Measurements from ENCODE around the gene PAPSS1. TPM values are rescaled to one million over a fixed set of nuclear protein-coding genes. Genes with fewer than 3 reads are reported as not detected.
A peak's percentile ranks its signal among the peaks of the same experiment; 100 is the strongest.

The PAPSS1 gene
- total RNA-seq, 1 experiment from 2014 or later: 59.0 TPM

DNA sequence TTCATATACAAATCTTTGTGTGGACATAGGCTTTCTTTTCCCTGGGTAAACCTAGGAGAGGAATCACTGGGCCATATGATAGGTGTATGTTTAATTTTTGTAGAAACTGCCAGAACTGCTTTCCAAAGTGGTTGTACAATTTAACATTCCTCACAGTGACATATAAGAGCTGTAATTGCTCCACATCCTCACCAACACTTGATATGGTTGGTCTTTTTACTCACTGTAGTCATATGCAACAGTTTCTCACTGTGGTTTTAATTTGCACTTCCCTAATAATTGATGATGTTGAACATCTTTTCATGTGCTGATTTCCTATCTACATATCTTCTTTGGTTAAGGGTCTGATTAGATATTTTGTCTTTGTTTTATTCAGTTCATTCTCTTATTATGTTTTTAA is 24.5 kb upstream of the PAPSS1 start:
- no peak overlapping the region for H3K27ac ChIP-seq (ENCODE audit: low read depth, low read length)
- no peaks in the 10 kb centered on the region for H3K27me3 ChIP-seq (ENCODE audit: insufficient read depth, low read length)
- no peaks in the 10 kb centered on the region for H3K36me3 ChIP-seq (ENCODE audit: control insufficient read depth in 1 of 2, insufficient read depth in 2 of 2, low read length in 2 of 2)
- H3K4me1 ChIP-seq (ENCODE audit: control insufficient read depth in 1 of 2, insufficient read depth in 2 of 2, low read length in 2 of 2): no peaks in the 10 kb centered on the region
- no peak overlapping the region for H3K9ac ChIP-seq (ENCODE audit: low read length)
- BruUV-seq (replicated peaks): no TSS peak
- ATAC-seq (no peak), DNase-seq (ENCODE audit: low read depth, low spot score) (no peak)
- no peaks in the 10 kb centered on the region for H3K9me2 ChIP-seq (ENCODE audit: insufficient read depth)
- TF ChIP-seq, protein P1, sequence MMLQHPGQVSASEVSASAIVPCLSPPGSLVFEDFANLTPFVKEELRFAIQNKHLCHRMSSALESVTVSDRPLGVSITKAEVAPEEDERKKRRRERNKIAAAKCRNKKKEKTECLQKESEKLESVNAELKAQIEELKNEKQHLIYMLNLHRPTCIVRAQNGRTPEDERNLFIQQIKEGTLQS (IDR thresholded peaks at IDR 0.05): no peak
- TF ChIP-seq SIN3A (IDR thresholded peaks at IDR 0.05; ENCODE audit: low read depth) (no peak), ZFX (IDR thresholded peaks at IDR 0.05) (no peak), POLR2A (IDR thresholded peaks at IDR 0.05; ENCODE audit: borderline replicate concordance, extremely low read depth, insufficient read depth, insufficient read length) (no peak), EZH2 (IDR thresholded peaks at IDR 0.05) (no peak), RAD21 (IDR thresholded peaks at IDR 0.05; ENCODE audit: low read depth) (no peak), POLR2AphosphoS5 (IDR thresholded peaks at IDR 0.05; ENCODE audit: low read depth, low read length) (no peak), CBX3 (IDR thresholded peaks at IDR 0.05; ENCODE audit: low read depth) (no peak), CEBPB (IDR thresholded peaks at IDR 0.05; ENCODE audit: low read depth) (no peak), JUND (IDR thresholded peaks at IDR 0.05) (no peak), SP1 (IDR thresholded peaks at IDR 0.05; ENCODE audit: low read depth) (no peak), EZH2phosphoT487 (IDR thresholded peaks at IDR 0.05; ENCODE audit: borderline replicate concordance) (no peak), TCF7L2 (IDR thresholded peaks at IDR 0.05; ENCODE audit: borderline replicate concordance, extremely low read depth, insufficient read depth, insufficient read length) (no peak), SRF (IDR thresholded peaks at IDR 0.05; ENCODE audit: low read depth) (no peak), ZNF274 (IDR thresholded peaks at IDR 0.05; ENCODE audit: low read depth, low read length) (no peak), ELF1 (IDR thresholded peaks at IDR 0.05; ENCODE audit: borderline replicate concordance, low read depth) (no peak)
- TF ChIP-seq, protein P2, sequence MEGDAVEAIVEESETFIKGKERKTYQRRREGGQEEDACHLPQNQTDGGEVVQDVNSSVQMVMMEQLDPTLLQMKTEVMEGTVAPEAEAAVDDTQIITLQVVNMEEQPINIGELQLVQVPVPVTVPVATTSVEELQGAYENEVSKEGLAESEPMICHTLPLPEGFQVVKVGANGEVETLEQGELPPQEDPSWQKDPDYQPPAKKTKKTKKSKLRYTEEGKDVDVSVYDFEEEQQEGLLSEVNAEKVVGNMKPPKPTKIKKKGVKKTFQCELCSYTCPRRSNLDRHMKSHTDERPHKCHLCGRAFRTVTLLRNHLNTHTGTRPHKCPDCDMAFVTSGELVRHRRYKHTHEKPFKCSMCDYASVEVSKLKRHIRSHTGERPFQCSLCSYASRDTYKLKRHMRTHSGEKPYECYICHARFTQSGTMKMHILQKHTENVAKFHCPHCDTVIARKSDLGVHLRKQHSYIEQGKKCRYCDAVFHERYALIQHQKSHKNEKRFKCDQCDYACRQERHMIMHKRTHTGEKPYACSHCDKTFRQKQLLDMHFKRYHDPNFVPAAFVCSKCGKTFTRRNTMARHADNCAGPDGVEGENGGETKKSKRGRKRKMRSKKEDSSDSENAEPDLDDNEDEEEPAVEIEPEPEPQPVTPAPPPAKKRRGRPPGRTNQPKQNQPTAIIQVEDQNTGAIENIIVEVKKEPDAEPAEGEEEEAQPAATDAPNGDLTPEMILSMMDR (IDR thresholded peaks at IDR 0.05 in 2 of 3, conservative IDR thresholded peaks at IDR 0.05 in 1 of 3; ENCODE audit: borderline replicate concordance in 1 of 3, insufficient read depth in 1 of 3, low read depth in 2 of 3, low read length in 2 of 3): no peak
- TF ChIP-seq, protein P3, sequence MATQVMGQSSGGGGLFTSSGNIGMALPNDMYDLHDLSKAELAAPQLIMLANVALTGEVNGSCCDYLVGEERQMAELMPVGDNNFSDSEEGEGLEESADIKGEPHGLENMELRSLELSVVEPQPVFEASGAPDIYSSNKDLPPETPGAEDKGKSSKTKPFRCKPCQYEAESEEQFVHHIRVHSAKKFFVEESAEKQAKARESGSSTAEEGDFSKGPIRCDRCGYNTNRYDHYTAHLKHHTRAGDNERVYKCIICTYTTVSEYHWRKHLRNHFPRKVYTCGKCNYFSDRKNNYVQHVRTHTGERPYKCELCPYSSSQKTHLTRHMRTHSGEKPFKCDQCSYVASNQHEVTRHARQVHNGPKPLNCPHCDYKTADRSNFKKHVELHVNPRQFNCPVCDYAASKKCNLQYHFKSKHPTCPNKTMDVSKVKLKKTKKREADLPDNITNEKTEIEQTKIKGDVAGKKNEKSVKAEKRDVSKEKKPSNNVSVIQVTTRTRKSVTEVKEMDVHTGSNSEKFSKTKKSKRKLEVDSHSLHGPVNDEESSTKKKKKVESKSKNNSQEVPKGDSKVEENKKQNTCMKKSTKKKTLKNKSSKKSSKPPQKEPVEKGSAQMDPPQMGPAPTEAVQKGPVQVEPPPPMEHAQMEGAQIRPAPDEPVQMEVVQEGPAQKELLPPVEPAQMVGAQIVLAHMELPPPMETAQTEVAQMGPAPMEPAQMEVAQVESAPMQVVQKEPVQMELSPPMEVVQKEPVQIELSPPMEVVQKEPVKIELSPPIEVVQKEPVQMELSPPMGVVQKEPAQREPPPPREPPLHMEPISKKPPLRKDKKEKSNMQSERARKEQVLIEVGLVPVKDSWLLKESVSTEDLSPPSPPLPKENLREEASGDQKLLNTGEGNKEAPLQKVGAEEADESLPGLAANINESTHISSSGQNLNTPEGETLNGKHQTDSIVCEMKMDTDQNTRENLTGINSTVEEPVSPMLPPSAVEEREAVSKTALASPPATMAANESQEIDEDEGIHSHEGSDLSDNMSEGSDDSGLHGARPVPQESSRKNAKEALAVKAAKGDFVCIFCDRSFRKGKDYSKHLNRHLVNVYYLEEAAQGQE (IDR thresholded peaks at IDR 0.05; ENCODE audit: low read depth): no peak
- TF ChIP-seq, protein P4, sequence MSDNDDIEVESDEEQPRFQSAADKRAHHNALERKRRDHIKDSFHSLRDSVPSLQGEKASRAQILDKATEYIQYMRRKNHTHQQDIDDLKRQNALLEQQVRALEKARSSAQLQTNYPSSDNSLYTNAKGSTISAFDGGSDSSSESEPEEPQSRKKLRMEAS (IDR thresholded peaks at IDR 0.05): no peak
- TF ChIP-seq, protein P5, sequence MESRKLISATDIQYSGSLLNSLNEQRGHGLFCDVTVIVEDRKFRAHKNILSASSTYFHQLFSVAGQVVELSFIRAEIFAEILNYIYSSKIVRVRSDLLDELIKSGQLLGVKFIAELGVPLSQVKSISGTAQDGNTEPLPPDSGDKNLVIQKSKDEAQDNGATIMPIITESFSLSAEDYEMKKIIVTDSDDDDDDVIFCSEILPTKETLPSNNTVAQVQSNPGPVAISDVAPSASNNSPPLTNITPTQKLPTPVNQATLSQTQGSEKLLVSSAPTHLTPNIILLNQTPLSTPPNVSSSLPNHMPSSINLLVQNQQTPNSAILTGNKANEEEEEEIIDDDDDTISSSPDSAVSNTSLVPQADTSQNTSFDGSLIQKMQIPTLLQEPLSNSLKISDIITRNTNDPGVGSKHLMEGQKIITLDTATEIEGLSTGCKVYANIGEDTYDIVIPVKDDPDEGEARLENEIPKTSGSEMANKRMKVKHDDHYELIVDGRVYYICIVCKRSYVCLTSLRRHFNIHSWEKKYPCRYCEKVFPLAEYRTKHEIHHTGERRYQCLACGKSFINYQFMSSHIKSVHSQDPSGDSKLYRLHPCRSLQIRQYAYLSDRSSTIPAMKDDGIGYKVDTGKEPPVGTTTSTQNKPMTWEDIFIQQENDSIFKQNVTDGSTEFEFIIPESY (IDR thresholded peaks at IDR 0.05; ENCODE audit: extremely low read depth, insufficient replicate concordance, low read length): no peak
- H3K4me2 ChIP-seq (ENCODE audit: low read length): no peak overlapping the region
- H4K20me1 ChIP-seq (ENCODE audit: insufficient read depth): no peaks in the 10 kb centered on the region
- intact Hi-C loops (cut with micrococcal nuclease): no loop called here
- no peaks in the 10 kb centered on the region for H3K79me2 ChIP-seq (ENCODE audit: insufficient read depth, low read length)
- CTCF ChIA-PET: no interaction called here
- RAD21 ChIA-PET (ENCODE audit: low non-redundant PET in 1 of 2, low total read pairs in 2 of 2, uncharacterized antibody in 2 of 2, unreplicated experiment in 2 of 2): no interaction called here
- H3K9me3 ChIP-seq (ENCODE audit: control insufficient read depth in 1 of 2, insufficient read depth in 1 of 2, low read depth in 1 of 2, low read length in 2 of 2): no peaks in the 10 kb centered on the region
- POLR2A ChIA-PET: no interaction called here
- peak overlapping the region; percentile 6 for H2AFZ ChIP-seq (ENCODE audit: low read depth, low read length, poor library complexity, severe bottlenecking)
- no peak overlapping the region for H3K4me3 ChIP-seq (replicated peaks in 1 of 2; ENCODE audit: low read depth in 1 of 2, low read length in 2 of 2)

All from HCT116 (cell line).